ENCODE measurements around the gene NTN3.

The NTN3 gene

DNA sequence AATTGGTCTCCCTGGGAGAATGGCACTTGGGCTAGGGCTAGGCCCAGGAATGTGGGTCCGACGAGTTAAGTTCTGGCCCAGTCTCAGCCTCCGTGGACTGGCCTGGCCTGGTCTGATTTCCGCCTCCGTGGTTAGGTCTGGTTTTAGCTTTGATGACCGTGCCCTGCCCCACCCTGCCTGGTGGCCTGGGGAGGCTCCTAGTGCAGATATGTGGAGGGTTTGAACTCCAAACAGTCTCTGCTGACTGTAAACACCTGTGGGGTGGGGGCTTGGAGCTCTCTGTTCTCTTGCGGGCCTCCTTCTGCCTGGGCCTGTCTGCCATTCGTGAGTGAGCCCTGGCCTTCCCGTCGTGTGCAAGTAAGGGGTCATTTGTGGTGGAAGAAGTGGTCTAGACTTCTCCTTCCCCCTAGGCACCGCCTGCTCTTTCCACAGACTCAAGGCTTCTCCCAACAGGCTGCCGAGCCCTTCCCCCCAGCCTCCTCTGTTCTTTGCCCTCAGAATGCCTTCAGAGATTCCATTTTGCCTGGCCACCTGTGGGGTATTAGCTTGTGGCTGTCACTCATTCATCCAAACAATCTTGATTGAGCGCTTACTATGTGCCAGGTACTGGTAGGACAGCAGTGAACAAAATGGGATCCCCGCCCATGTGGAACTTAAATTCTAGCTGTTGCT, 44.2 kb downstream of the NTN3 start:
- no peak for DNase-seq

DNA sequence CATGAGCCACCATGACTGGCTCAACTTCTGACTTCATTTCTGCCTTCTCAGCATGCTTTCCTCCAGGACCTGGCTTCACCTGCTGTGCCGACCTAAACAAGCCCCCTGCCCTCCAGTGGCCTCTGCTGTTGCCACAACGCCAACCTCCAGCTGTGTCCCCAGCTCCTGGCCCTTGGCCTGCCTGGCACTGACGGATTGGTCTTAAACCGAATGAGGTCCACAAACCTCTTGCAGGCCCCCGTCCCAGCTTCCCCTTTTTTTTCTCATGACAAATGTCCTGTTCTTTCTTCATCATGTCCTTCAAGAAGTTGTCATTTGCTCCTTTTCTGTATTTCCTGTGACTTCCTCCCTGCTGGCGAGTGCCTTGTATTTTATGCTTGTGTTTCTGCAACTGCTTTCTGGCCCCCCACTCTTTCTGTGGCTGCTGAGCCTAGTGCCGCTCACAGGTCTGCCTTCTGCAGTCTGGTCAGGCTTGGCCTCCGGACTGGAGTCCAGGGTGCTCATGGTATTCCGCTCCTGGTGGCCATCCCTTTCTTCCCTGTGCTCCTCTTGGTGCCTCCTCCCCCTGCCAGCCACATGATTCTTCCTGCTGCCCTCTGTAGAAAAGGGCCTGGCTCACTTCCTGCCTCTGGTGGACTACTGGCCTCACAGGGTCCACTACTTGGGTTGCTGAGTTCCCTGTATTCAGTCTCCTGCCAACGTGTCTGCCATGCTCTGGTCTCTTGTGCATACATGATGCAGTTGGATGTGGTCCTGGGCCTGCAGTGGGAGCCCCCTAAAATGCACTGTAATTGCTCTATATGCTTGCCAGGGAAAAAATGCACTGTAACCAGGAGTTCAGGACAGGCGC, 45.5 kb downstream of the NTN3 start:
- no peak for DNase-seq

DNA sequence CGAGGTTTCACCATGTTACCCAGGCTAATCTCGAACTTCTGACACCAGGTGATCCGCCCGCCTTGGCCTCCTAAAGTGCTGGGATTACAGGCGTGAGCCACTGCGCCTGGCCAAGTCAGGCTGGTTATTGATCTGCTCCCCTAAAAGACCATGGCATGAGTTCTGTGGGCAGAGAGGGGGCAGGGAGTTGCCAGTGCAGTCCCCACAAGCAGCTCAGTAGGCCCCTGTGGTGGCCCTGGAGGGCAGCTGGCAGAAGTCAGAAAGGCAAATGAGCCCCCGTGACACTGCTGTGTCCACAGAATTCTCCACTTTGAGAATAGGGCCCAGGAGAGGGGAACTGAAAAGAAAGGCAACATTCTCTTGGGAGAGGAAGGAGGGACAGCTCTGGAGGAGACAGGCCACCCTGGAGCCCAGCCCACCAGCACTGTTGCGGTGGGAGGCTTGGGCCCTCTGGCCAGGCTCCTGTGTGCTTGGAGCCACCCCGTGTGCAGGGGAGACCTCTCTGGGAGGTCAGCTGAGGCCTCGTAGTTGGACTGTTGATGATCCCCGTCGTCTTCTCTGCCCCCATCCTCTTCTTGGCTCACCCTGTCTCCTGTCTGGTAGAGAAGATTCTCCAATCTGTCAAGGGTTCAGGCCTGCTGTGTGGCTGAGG, 47.0 kb downstream of the NTN3 start:
- DNase-seq: no peak

DNA sequence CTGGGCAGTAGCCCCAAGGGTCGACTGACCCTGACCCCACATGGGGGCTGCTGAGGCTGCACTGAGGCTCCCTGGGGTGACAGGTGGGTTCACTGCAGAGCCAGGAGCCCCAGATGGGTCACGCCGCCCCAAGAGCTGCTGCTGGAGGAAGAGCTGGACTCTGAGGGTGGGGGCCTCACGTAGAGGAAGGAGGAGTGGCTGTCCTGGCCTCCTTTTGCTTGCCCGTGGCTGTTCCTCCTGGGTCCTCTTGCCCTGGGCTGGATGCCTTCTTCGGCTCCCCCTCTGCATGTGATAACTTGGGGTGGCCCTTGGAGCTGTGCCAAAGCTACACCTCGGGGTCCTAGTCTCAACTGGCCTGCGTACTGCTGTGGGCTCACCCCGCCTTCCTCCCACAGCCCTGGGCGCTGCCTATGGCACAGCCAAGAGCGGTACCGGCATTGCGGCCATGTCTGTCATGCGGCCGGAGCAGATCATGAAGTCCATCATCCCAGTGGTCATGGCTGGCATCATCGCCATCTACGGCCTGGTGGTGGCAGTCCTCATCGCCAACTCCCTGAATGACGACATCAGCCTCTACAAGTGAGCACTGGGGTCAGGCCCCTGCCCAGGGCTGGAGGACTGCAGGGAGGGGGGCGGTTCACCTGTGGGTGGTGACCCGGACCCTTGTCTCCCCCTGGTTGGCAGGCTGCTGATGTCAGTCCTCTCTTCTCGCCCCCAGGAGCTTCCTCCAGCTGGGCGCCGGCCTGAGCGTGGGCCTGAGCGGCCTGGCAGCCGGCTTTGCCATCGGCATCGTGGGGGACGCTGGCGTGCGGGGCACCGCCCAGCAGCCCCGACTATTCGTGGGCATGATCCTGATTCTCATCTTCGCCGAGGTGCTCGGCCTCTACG, 48.0 kb downstream of the NTN3 start:
- no peak for DNase-seq

DNA sequence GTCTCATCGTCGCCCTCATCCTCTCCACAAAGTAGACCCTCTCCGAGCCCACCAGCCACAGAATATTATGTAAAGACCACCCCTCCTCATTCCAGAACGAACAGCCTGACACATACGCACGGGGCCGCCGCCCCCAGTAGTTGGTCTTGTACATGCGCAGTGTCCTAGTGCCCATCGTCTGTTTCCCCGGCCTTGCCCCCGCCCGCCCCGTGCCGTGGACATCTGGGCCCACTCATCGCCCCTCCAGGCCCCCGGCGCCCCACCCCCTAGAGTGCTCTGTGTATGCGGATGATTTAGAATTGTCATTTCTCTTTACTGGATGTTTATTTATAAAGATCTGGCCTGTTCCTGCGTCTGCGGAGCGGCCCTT, 48.6 kb downstream of the NTN3 start:
- no peak for DNase-seq

DNA sequence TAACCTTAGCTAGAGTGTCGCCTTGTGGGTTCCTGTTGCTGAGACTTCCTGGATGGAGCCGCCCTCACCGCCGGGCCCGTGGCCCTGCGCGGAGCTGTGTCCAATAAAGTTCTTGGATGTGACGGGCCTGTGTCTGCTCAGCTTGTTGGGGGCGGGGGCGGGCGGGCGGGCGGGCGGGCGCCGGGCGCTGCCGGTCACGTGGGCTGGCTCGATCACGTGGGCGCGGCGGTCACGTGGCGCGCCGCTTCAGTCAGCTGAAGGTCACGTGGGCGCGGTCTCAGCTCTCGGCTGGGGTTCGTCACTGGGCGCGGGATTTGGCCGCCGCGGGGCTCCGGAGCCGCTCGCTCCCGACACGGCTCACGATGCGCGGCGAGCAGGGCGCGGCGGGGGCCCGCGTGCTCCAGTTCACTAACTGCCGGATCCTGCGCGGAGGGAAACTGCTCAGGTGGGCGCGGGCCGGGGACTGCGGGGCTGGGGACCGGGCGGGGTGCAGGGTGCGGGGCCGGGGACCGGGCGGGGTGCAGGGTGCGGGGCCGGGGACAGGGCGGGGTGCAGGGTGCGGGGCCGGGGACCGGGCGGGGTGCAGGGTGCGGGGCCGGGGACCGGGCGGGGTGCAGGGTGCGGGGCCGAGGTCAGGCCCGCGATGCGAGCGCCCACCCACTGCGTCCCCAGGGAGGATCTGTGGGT, 49.1 kb downstream of the NTN3 start, which contains the start of gene AMDHD2:
Gene AMDHD2 (plus strand): TSS at position 275 of the 687 bp plus-strand sequence. CDS start 88 bp downstream, at position 363.
- DNase-seq: peak; percentile 30

DNA sequence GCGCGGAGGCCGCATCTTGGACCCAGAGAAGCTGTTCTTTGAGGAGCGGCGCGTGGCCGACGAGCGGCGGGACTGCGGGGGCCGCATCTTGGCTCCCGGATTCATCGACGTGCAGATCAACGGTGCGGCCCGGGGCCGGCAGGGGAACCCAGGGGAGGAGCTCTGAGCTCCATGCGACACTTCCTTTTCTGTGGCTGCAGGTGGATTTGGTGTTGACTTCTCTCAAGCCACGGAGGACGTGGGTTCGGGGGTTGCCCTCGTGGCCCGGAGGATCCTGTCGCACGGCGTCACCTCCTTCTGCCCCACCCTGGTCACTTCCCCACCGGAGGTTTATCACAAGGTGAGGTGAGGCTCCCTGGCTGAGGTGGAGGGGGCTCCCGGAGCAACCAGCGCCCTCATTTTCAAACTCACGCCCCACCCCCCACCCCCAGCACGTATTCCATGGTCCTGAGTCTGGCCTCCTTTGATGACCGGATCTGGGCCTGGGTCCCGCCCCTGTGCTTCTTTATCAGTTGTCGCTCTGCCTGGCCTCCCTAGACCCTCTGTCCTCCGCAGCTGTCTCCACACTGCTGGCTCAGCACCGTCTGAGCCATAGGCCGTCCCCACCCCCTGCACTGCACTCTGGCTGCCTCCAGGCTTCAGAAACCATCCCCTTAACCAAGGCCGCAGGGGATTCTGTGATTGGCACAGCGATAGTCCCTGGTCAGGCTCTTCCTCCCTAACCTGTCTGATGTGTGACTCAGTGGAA, 49.9 kb downstream of the NTN3 start:
- DNase-seq: no peak

All from NCI-H524 treated with DMSO at 0.1 percent for 48 hours (cell line).